Tibial nerve (tissue), 4 donors: ENCODE data around the gene SLCO3A1.

Source experiments
- EP300 ChIP-seq, 2 donors: sonication (generic); formaldehyde crosslinking; IDR thresholded peaks; one replicate each; pipeline ENCODE4 v1.6.1; 2017; ENCODE audit warnings: antibody characterized with exemption in 2 of 2, mild to moderate bottlenecking in 1 of 2
- POLR2A ChIP-seq, 2 donors: fragments of 450-650 bp; IDR thresholded peaks; one replicate each; pipeline ENCODE4 v1.6.1; 2017; ENCODE audit warnings: antibody characterized with exemption in 2 of 2, mild to moderate bottlenecking in 2 of 2, moderate library complexity in 2 of 2
- TF ChIP-seq, protein P1 (sequence below), 5 experiments: fragments of 200-600 bp in 3 of 5; fragments of 450-650 bp in 2 of 5; sonication (generic) in 3 of 5; IDR thresholded peaks; one replicate each; pipeline ENCODE4 v1.5.1; 2016 to 2019; ENCODE audit warnings: antibody characterized with exemption in 5 of 5, mild to moderate bottlenecking in 3 of 5, moderate library complexity in 2 of 5

DNA sequence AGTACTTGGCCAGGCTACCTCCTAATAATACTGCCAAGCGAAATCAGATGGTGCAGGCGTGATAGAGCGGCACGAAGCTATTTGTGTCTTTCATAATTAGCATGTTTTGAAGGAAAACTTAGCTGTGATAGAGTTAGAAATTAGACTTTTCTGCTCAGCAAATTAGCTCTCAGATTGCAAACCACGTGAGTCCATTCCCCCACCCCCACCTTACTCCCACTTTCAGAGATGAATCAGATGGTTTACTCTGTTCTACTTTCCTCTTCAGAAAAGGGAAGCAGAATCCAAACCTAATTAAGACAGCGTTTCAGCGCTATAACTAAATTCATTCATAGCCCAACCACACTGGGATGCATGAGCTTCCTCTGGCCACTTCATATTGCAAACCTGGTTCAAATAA is 214.6 kb downstream of the SLCO3A1 start:
- TF ChIP-seq, protein P1, sequence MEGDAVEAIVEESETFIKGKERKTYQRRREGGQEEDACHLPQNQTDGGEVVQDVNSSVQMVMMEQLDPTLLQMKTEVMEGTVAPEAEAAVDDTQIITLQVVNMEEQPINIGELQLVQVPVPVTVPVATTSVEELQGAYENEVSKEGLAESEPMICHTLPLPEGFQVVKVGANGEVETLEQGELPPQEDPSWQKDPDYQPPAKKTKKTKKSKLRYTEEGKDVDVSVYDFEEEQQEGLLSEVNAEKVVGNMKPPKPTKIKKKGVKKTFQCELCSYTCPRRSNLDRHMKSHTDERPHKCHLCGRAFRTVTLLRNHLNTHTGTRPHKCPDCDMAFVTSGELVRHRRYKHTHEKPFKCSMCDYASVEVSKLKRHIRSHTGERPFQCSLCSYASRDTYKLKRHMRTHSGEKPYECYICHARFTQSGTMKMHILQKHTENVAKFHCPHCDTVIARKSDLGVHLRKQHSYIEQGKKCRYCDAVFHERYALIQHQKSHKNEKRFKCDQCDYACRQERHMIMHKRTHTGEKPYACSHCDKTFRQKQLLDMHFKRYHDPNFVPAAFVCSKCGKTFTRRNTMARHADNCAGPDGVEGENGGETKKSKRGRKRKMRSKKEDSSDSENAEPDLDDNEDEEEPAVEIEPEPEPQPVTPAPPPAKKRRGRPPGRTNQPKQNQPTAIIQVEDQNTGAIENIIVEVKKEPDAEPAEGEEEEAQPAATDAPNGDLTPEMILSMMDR (IDR thresholded peaks at IDR 0.05): no peak
- TF ChIP-seq POLR2A (IDR thresholded peaks at IDR 0.05) (no peak), EP300 (IDR thresholded peaks at IDR 0.05) (no peak)
